Measurements from ENCODE around the gene FERMT3.

The FERMT3 gene

GRCh38 chr11:64203421-64204079 lies 3.0 kb upstream of the FERMT3 start:
- WGBS (ENCODE audit: extremely low coverage, insufficient coverage, insufficient read length) = no CpG with 5 or more reads among the region's 27 CpGs
- no peak overlapping the region for H2AFZ ChIP-seq (ENCODE audit: insufficient read depth, low read length, poor library complexity)
- H3K9ac ChIP-seq (ENCODE audit: low read length) = no peak overlapping the region
- no peak overlapping the region for H2AK5ac ChIP-seq (ENCODE audit: low read length)
- DNase-seq = no peak
- H3K14ac ChIP-seq (ENCODE audit: low read length) = no peak overlapping the region
- H3K36me3 ChIP-seq (ENCODE audit: control insufficient read depth in 1 of 2, insufficient read depth in 2 of 2, low read length in 2 of 2) = peaks cover 65 to 80% of the 10 kb centered on the region in 2 experiments
- no peak overlapping the region for H4K12ac ChIP-seq (ENCODE audit: low read depth, low read length)
- H2BK12ac ChIP-seq (ENCODE audit: low read length) = no peak overlapping the region
- no peaks in the 10 kb centered on the region for H3K27me3 ChIP-seq (ENCODE audit: insufficient read depth, low read length)
- no peak overlapping the region for H3K4me2 ChIP-seq (ENCODE audit: low read length)
- H4K8ac ChIP-seq (ENCODE audit: low read depth, low read length) = no peak overlapping the region
- no peak overlapping the region for H3K18ac ChIP-seq (ENCODE audit: low read length)
- no peaks in the 10 kb centered on the region for H3K79me1 ChIP-seq (ENCODE audit: low read length)
- H3K27ac ChIP-seq (ENCODE audit: low read depth, low read length) = no peak overlapping the region
- H3K79me2 ChIP-seq (ENCODE audit: control insufficient read depth, insufficient read depth, low read length, poor library complexity) = no peaks in the 10 kb centered on the region
- H3K4me1 ChIP-seq (ENCODE audit: control insufficient read depth in 1 of 2, insufficient read depth in 2 of 2, low read length in 2 of 2) = peaks cover 0 to 7% of the 10 kb centered on the region in 2 experiments
- H2BK5ac ChIP-seq (ENCODE audit: low read depth, low read length, poor library complexity) = no peak overlapping the region
- H2BK120ac ChIP-seq (ENCODE audit: insufficient read depth, low read length, poor library complexity) = no peak overlapping the region
- no peaks in the 10 kb centered on the region for H3K9me3 ChIP-seq (ENCODE audit: insufficient read depth, low read depth, low read length)
- H4K91ac ChIP-seq (ENCODE audit: low read depth, low read length) = no peak overlapping the region
- H3K4me3 ChIP-seq (ENCODE audit: low read depth, low read length) = no peak overlapping the region
- no peak overlapping the region for H3K23ac ChIP-seq (ENCODE audit: low read length)
- no peak overlapping the region for H3K4ac ChIP-seq (ENCODE audit: low read depth, low read length)

- peaks cover 61 to 76% of the 10 kb centered on the region in 2 experiments for H3K36me3 ChIP-seq (ENCODE audit: control insufficient read depth in 1 of 2, insufficient read depth in 2 of 2, low read length in 2 of 2)
- no peak overlapping the region for H4K12ac ChIP-seq (ENCODE audit: low read depth, low read length)
- H2BK120ac ChIP-seq (ENCODE audit: insufficient read depth, low read length, poor library complexity) = no peak overlapping the region
- H2AK5ac ChIP-seq (ENCODE audit: low read length) = no peak overlapping the region
- no peaks in the 10 kb centered on the region for H3K79me1 ChIP-seq (ENCODE audit: low read length)
- no peaks in the 10 kb centered on the region for H3K9me3 ChIP-seq (ENCODE audit: insufficient read depth, low read depth, low read length)
- DNase-seq = no peak
- H3K4me2 ChIP-seq (ENCODE audit: low read length) = no peak overlapping the region
- no peak overlapping the region for H4K91ac ChIP-seq (ENCODE audit: low read depth, low read length)
- H3K27me3 ChIP-seq (ENCODE audit: insufficient read depth, low read length) = no peaks in the 10 kb centered on the region
- no peak overlapping the region for H3K4ac ChIP-seq (ENCODE audit: low read depth, low read length)
- H3K9ac ChIP-seq (ENCODE audit: low read length) = no peak overlapping the region
- WGBS (ENCODE audit: extremely low coverage, insufficient coverage, insufficient read length) = no CpG with 5 or more reads among the region's 16 CpGs
- H3K18ac ChIP-seq (ENCODE audit: low read length) = no peak overlapping the region
- no peak overlapping the region for H3K14ac ChIP-seq (ENCODE audit: low read length)
- H3K27ac ChIP-seq (ENCODE audit: low read depth, low read length) = no peak overlapping the region
- no peaks in the 10 kb centered on the region for H3K79me2 ChIP-seq (ENCODE audit: control insufficient read depth, insufficient read depth, low read length, poor library complexity)
- no peak overlapping the region for H4K8ac ChIP-seq (ENCODE audit: low read depth, low read length)
- H2BK5ac ChIP-seq (ENCODE audit: low read depth, low read length, poor library complexity) = no peak overlapping the region
- no peak overlapping the region for H2AFZ ChIP-seq (ENCODE audit: insufficient read depth, low read length, poor library complexity)
- H3K23ac ChIP-seq (ENCODE audit: low read length) = no peak overlapping the region
- H3K4me3 ChIP-seq (ENCODE audit: low read depth, low read length) = no peak overlapping the region
- peaks cover 0 to 7% of the 10 kb centered on the region in 2 experiments for H3K4me1 ChIP-seq (ENCODE audit: control insufficient read depth in 1 of 2, insufficient read depth in 2 of 2, low read length in 2 of 2)
- no peak overlapping the region for H2BK12ac ChIP-seq (ENCODE audit: low read length)
These were observed 2.5 kb upstream of the FERMT3 start for GRCh38 chr11:64204080-64204440.

- Histone ChIP-seq H2BK12ac (ENCODE audit: low read length) (no peak overlapping the region), H4K91ac (ENCODE audit: low read depth, low read length) (no peak overlapping the region), H4K12ac (ENCODE audit: low read depth, low read length) (no peak overlapping the region), H3K4me1 (ENCODE audit: control insufficient read depth in 1 of 2, insufficient read depth in 2 of 2, low read length in 2 of 2) (peaks cover 0 to 7% of the 10 kb centered on the region in 2 experiments), H3K23ac (ENCODE audit: low read length) (no peak overlapping the region), H3K79me2 (ENCODE audit: control insufficient read depth, insufficient read depth, low read length, poor library complexity) (no peaks in the 10 kb centered on the region), H3K4me2 (ENCODE audit: low read length) (no peak overlapping the region), H3K36me3 (ENCODE audit: control insufficient read depth in 1 of 2, insufficient read depth in 2 of 2, low read length in 2 of 2) (peaks cover 60 to 76% of the 10 kb centered on the region in 2 experiments), H3K9me3 (ENCODE audit: insufficient read depth, low read depth, low read length) (no peaks in the 10 kb centered on the region), H3K27me3 (ENCODE audit: insufficient read depth, low read length) (no peaks in the 10 kb centered on the region), H3K14ac (ENCODE audit: low read length) (no peak overlapping the region), H2AFZ (ENCODE audit: insufficient read depth, low read length, poor library complexity) (no peak overlapping the region), H3K4me3 (ENCODE audit: low read depth, low read length) (no peak overlapping the region), H2BK120ac (ENCODE audit: insufficient read depth, low read length, poor library complexity) (no peak overlapping the region), H3K18ac (ENCODE audit: low read length) (no peak overlapping the region), H2AK5ac (ENCODE audit: low read length) (no peak overlapping the region), H3K79me1 (ENCODE audit: low read length) (no peaks in the 10 kb centered on the region), H4K8ac (ENCODE audit: low read depth, low read length) (no peak overlapping the region), H3K9ac (ENCODE audit: low read length) (no peak overlapping the region), H2BK5ac (ENCODE audit: low read depth, low read length, poor library complexity) (no peak overlapping the region), H3K27ac (ENCODE audit: low read depth, low read length) (no peak overlapping the region), H3K4ac (ENCODE audit: low read depth, low read length) (no peak overlapping the region)
- peak; percentile 51 to 69 for DNase-seq
- no CpG with 5 or more reads among the region's 7 CpGs for WGBS (ENCODE audit: extremely low coverage, insufficient coverage, insufficient read length)
These were observed 2.0 kb upstream of the FERMT3 start for GRCh38 chr11:64204464-64204989.

- peak in 1 of 2 donors; percentile 28 for DNase-seq
- no peak overlapping the region for H2BK5ac ChIP-seq (ENCODE audit: low read depth, low read length, poor library complexity)
- no peak overlapping the region for H2BK12ac ChIP-seq (ENCODE audit: low read length)
- H3K4me1 ChIP-seq (ENCODE audit: control insufficient read depth in 1 of 2, insufficient read depth in 2 of 2, low read length in 2 of 2) = peaks cover 0 to 7% of the 10 kb centered on the region in 2 experiments
- H3K9me3 ChIP-seq (ENCODE audit: insufficient read depth, low read depth, low read length) = no peaks in the 10 kb centered on the region
- no peak overlapping the region for H3K9ac ChIP-seq (ENCODE audit: low read length)
- no CpG with 5 or more reads among the region's 30 CpGs for WGBS (ENCODE audit: extremely low coverage, insufficient coverage, insufficient read length)
- no peak overlapping the region for H2AK5ac ChIP-seq (ENCODE audit: low read length)
- no peak overlapping the region for H3K4me2 ChIP-seq (ENCODE audit: low read length)
- H3K23ac ChIP-seq (ENCODE audit: low read length) = no peak overlapping the region
- H4K91ac ChIP-seq (ENCODE audit: low read depth, low read length) = no peak overlapping the region
- no peak overlapping the region for H3K4me3 ChIP-seq (ENCODE audit: low read depth, low read length)
- no peaks in the 10 kb centered on the region for H3K27me3 ChIP-seq (ENCODE audit: insufficient read depth, low read length)
- H3K4ac ChIP-seq (ENCODE audit: low read depth, low read length) = no peak overlapping the region
- H2BK120ac ChIP-seq (ENCODE audit: insufficient read depth, low read length, poor library complexity) = no peak overlapping the region
- H2AFZ ChIP-seq (ENCODE audit: insufficient read depth, low read length, poor library complexity) = no peak overlapping the region
- H3K79me2 ChIP-seq (ENCODE audit: control insufficient read depth, insufficient read depth, low read length, poor library complexity) = no peaks in the 10 kb centered on the region
- H3K79me1 ChIP-seq (ENCODE audit: low read length) = no peaks in the 10 kb centered on the region
- no peak overlapping the region for H3K27ac ChIP-seq (ENCODE audit: low read depth, low read length)
- no peak overlapping the region for H3K14ac ChIP-seq (ENCODE audit: low read length)
- H3K36me3 ChIP-seq (ENCODE audit: control insufficient read depth in 1 of 2, insufficient read depth in 2 of 2, low read length in 2 of 2) = peaks cover 58 to 67% of the 10 kb centered on the region in 2 experiments
- no peak overlapping the region for H4K12ac ChIP-seq (ENCODE audit: low read depth, low read length)
- H4K8ac ChIP-seq (ENCODE audit: low read depth, low read length) = no peak overlapping the region
- no peak overlapping the region for H3K18ac ChIP-seq (ENCODE audit: low read length)
These were observed 950 bp downstream of the FERMT3 start for GRCh38 chr11:64207256-64208085.

All from trophoblast cell (in vitro differentiated cells and primary cell).